HG02642 (cell line): ENCODE measurements around the gene CLK4.
A peak's percentile ranks its signal among the peaks of the same experiment; 100 is the strongest.

Source experiments
- ATAC-seq: cut with Tn5 transposase; IDR thresholded peaks from one replicate; pipeline ENCODE4 v1.9.1; 2021; ENCODE audit warnings: mild to moderate bottlenecking; ENCODE audit not compliant: unreplicated experiment, poor library complexity

Gene CLK4

DNA sequence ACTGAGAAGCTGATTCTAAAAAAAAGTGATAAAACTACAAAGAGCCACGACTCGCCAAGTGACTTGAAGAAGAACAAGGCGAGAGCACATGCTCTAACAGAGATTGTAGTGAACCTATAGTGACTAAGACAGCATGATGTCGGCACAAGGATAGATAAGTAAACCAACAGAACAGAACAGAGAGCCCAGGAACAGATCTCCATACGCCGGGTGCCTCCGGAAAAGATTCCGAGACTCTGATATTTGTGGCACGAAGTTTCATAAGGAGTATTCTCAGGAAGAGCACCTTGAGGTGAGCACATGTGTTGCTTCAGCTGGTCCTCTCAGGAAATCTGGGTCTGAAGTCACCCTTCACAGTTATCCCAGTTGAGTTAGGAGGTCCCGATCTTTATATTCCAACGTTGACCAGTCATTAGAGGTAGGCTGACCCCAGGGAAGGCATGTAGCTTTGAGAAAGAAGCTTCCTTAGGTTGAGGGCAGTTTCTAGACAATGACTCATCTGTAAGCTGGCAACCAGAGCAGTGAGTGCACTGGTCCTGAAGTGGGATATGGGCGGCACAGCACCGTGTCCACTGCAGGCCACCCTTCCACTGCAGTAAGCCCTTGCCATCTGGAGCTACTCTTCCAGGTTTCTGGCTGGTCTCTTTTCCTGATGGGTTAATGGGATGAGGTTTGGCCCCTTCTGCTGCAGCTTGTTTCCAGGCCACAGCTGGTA lies 13.6 kb upstream of the CLK4 start:
- ATAC-seq: no peak

DNA sequence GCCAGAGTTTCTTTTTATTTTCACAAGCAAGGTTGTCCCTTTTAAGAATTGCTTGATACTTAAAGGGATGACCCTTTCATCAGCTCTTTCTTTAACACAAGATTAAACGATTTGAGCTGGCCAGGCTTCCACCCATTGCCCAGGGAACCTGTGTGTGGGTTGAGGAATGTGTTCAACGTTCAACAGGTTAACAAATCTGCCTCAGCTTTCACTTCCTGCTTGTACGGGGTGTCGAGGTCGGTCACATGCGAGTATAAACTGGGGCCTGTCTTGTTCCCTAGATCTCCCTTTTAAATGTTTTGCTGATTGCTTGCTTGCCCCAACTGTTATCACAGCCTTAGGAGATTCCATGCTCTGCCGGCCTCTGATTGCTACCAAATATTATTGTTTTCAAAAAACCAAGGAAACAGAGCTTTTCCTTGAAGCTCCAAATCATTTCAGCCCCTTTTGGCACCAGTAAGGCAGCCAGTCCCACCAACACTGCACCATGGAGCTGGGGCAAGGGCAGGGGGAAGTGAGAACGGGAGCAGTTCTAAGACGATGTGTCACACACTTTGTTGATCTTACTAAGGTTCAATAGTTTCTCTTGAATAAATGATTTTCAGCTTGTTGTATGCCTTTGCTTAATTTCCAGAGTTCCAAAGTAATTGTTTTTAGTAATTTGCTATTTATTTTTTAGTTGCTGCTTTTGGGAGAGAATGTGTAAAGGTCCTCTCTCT lies 10.7 kb upstream of the CLK4 start:
- no peak for ATAC-seq

DNA sequence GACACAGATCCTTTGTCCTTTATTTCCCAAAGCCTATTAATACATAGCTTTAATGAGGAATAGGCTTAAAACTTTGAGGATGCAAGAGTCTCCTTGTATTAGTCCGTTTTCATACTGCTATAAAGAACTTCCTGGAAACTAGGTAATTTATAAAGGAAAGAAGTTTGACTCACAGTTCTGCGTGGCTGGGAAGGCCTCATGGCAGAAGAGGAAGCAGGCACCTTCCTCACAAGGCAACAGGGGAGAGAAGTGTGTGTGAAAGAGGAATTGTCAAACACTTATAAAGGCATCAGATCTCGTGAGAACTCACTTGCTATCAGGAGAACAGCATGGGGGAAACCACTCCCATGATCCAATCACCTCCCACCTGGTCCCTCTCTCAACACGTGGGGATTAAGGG lies 5.4 kb upstream of the CLK4 start:
- ATAC-seq: no peak

DNA sequence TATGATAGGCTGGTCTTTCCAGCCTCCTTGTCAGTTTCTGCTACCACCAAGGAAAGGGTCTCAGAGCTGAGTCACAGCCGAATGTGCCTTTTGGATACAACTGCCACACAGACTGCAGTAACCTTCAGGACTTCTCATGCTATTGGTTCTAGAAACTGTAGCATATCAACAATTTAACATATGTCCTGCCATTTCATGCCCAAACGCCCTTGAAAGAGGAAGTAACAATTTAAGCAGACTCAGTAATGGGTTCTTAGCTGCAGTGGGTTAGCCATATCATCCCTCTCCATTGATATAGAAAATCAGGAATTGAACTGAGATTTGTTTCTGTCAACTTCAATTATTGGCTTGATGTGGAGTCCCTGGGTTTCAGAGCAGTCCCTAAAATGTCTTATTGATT lies 4.1 kb upstream of the CLK4 start:
- ATAC-seq: no peak

DNA sequence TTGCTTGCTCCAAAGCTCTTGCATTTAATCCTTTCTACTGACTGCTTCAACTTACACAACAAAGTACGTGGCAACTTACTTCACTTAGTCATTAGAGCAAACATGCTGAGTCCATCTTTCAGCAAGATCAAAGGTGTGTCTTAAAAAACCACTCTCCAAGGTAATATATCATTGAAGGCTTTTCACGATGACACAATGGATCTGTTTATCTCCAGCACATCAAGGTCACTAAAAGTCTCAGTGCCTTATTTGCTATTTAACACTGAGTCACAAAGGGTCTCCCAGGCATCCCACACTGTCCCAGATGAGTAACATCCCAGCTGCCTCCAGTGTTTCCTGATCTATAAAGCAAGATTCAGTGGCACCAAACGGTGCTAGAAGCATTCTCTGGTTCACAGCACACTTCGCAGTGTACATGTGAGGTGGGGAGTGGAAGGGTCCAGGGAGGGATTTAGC lies 3.7 kb upstream of the CLK4 start:
- ATAC-seq: no peak

DNA sequence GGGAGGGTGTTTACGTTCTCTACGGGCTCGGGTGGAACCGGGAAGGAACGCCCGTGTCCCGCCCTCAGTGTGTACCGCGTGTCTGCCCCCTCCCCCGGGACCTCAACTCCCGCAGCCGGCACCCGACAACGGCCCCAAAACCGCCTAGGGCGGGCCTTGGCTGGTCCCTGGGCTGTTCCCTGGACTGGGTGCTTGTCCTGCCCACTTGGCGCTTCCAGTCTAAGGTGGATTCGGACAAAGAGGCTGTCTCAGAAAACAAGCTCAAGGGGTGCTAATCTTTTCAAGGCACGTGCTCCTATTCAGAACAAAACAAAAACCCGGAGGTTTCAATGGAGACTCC lies 379 bp upstream of the CLK4 start:
- no peak for ATAC-seq

DNA sequence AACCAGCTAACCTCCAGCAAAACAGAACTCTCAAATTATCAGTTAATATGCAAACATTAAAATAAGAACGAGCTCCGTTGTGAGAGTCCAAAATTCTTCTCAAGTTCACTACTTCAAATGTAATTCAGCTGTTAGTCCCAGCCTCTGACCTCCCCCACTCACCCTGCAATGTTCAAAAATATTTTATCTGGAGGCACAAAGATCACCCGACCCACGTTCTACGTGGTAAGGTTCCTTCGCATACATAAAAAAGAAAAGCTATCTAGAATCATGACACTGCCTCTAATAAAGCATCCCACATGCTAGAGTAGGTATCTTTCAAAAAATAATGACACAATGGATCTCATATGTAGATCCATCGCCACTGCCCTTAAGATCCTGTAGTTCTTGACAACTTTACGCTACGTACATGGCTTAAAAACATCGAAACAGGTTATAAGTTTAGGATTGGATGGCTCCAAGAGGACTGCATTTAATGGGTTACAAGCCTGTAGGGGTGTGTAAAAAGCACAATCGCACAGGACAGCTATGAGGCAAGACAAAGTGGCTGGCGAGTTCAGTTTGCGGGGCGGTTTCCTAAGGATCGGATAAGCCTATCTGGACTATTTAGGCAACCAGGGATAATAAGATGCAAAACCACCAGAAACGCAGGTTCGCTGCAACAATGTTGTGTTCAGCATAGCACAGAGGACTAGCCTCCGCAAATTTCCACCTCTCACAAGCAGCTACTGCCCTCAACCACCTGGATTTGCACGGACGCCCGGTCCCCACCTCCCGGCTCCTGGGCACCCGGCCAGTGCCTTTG lies 969 bp downstream of the CLK4 start:
- peak; percentile 18 for ATAC-seq

DNA sequence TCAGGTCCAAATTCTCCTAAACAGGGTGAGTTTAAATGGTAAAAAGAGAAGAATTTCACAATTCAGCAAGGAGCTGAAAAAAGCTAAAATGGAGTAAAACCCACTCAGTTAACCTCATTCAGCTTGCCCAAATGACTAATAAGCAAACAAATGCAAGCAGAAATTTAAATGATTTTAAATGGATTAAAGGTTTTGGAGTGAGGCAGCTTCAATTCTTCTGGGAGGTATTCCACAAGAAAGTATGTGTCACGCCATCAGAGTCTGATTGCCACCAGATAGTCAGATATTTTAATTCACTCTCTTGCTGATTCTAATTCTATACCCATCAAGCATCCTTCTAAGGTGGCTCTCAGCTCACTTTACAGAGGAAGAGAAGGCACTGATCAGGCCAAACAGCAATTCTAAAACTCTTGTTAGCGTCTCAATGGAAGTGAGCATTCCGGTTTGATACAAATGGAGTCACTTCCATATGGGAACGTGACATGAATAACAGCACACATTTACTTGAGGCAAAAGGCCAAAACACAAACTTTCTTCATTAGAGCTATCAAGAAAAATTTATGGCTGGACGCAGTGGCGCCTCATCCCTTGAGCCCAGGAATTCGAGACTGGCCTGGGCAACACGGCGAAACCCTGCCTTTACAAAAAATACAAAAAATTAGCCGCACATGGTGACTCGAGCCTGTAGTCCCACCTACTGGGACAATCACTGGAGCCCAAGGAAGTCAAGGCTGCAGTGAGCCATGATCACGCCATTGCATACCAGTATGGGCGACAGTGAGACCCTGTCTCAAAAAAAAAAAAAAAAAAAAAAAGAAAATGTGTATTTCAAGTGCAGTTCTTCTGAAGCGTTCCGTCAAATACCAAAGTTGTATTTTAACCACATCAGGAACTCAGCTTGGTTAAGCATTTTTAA lies 2.0 kb downstream of the CLK4 start:
- ATAC-seq: no peak

DNA sequence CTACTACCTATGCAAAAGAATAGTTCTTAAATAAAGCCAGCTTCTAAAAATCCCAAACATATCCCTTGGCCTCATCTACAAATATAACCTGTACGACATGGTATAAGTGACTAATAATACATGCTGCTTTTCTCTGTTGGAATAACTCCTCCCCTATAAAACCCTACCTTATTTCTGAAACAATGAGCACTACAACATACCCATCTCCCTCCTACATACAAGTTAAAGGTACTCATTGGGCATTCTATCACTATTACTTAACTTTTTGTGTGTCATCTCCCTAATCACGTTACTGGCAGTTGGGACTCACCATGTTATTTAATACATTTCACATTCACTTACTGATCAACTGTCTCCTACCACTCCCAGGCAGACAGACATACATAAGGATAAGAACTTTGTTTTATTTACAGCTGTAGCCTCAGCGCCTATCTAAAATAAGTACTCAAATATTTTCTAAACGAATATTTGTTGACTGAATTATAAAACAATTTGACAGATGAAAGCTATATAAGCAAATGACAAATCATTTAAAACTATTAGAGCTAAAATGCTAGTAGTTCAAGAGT lies 4.1 kb downstream of the CLK4 start:
- no peak for ATAC-seq

DNA sequence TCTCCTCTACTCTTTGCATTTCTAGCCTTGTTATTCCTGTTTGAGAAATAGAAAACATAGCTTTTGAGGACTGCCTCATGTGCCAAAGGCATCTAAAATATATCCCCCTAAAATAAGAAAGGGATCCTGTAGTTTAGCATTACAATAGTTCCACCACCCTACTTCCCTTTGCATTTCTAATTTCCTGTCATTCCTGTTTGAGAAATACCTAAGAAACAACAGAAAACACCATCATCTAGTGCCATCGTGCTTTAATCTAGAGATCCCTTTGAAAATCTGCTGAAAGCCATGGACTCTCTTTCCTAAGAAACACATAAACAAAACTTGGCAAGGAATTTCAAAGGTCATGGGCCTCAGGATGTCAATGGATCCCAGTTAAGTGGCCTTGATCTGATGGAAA lies 7.5 kb downstream of the CLK4 start:
- no peak for ATAC-seq

DNA sequence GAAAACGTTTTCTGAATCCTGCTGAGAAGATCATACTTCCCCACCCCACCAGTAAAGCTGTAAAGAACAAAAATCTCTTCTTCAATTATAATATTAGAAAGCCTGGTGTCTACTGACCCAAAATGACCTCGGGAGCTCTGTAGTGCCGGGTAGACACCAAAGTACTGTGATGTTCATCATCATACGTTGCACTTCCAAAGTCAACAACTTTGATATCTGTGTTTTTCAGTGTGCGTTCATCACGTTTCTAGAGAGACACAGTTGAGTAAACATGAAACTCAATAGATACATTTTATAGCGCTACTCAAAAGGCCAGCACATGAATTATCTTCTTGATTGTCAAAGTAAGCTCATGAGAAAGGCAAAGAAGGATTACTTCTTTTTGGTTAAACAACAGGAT lies 14.6 kb downstream of the CLK4 start:
- ATAC-seq: no peak

DNA sequence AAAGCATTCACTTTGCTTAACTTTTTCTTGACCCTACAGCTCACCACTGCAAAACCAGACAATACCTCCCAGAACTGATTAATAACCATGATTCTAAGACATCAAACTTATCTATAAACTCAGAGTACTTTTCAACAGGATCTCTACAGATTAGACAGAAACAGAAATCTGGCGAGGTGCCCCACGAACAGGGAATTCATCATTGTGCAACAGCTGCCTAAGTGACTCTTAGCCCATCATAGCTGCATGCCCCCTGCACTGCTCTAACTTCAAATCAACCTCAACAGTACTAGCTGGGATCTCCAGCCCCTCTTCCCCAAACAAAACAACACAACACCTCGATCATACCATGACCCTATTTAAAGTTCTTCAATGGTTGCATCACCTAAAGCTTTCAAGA lies 20.6 kb downstream of the CLK4 start:
- ATAC-seq: no peak

DNA sequence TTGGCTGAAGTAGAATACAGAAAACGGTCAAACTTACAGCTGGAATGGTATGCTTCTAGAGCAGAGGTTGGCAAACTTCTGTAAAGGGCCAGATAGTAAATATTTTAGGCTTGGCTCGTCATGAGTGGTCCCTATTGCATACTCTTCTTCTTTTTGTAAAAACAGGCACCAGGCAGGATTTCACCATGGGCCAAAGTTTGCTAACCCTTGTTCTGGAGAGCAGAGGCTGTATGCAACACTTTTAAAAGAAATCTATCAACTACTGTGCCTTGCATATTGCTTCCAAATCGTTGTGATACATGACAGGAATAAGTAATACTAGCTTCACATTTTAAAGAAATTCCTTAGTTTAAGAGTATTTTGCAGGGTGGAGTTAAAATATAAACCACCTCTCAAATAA lies 21.1 kb downstream of the CLK4 start:
- ATAC-seq: no peak

DNA sequence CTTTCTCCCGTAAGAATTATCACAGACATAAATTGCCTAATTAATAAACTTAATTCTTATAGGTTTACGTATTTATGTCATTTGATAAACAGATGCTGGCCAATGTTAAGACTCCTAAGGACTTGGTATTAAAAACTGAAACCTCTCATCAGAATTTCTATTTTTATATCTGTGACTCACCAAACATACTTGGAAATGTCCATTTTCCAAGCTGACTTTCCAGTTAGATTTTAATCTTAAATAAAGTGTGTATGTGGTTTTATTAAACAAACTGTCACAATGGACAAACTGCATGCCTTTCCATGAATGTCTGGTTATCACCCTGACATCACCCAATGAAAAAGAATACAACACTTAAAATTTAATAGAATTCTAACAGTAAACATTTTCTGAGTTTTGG lies 24.1 kb downstream of the CLK4 start:
- ATAC-seq: no peak

DNA sequence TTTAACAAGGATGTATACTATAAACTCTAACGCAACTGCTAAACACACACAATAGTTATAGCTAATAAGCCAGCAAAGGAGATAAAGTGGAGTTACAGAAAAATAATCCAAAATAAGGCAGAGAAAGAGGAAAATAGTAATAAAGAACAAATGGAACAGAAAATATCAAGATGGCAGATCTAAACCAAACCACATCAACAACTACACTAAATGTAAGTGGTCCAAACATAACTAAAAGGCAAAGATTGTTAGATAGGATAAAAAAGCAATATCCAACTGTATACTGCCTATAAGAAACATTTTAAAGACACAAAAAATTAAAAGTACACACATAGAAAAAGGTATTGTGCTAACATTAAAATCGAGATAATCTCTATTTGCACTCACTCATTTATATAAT lies 31.1 kb downstream of the CLK4 start:
- no peak for ATAC-seq

DNA sequence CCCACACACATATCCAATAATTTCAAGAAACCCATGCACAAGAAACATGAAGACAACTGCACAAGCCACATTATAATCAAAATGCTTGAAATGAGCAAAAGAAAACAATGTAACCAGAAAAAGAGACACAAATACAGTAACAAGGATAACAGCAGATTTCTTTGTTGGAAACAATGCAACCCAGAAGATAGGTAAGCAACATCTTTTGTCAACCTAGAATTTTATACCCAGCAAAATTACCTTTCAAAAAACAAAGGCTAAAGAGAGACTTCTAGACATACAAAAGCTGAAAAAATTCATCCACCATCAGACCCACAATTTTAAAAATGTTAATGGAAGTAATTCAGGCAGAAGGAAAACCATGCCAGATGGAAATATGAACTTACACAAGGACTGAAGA lies 31.7 kb downstream of the CLK4 start:
- no peak for ATAC-seq

DNA sequence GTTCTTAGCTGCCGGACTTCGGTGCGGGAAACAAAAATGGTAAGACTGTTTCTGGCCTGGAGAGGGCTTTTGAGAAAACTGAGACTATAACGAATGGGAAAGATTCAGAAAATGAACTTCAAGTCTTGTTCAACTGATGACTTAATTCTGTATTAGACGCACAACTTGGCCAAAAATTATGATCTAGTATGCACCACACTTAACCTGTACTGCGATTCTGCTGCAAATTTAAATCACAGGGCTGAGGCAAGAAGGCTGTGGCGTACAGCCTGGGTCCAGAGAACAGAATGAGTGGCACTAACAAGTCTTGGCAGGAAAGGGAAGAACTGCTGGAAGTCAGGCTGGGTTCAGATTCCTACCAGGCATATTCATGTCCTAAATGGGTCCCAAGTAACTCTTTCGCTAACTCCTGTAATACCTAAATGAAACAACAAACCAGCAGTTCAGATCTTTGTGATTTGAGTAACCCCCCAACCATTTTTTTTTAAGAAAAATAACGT lies 35.9 kb downstream of the CLK4 start:
- ATAC-seq: no peak

DNA sequence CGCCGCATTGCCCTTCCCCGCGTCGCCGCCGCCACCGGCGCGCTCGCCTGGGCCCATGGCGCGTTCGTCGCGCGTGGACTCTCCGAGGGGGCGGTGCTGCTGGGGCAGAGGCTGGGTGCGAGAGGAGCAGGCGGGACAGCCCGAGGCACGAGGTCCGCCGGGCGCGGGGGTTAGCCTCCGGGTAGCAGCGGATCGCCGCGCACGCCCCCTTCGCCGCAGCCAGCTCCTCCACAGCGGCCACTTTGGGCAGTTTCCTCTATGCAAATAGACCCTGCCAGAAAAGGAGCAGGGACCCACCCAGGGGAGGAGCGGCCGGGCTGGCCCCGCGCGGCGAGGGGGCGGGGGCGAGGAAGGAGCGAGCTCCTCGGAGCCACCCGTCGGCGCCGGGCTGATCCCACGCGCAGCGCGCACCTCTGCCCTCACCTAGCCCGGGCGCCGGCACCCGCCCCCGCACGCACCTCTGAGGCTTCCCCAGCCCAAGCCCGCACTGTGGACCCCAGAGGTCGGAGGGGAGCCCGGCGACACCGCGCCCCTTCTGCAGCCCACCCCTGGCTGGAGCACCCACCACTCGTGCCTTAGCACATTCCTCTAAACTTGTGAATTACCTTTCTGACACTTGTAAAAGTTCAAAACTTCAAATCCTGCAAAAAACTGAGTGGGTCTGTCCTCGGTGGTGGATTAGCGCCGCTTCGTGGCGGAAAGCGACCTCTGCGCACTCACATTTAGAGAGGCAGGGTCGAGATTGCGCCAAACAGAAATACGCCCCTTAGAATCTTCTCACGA lies 36.5 kb downstream of the CLK4 start, which contains the start of gene COL23A1:
Gene COL23A1, minus strand, starts transcription at position 253 of the 783 bp plus-strand sequence.
- ATAC-seq: peak; percentile 58
